Subcutaneous adipose tissue (tissue), 4 donors: Measurements from ENCODE around the gene ERO1A. TPM values are rescaled to one million over a fixed set of nuclear protein-coding genes. Genes with fewer than 3 reads are reported as not detected.

Experiments used
- CTCF ChIP-seq: fragments of 450-650 bp; IDR thresholded peaks from one replicate; pipeline ENCODE4 v1.5.1; 2016; ENCODE audit warnings: low read depth, mild to moderate bottlenecking, control low read depth, antibody characterized with exemption, moderate library complexity
- total RNA-seq, 4 donors: library from RNA; depleted of rRNA; stranded (reverse); fragments of >200 nt; gene quantifications; one replicate each; pipeline ENCODE4 v1.1.0, GENCODE V29; 2016

The ERO1A gene
- total RNA-seq, 4 donors from 2014 or later: 28.6 to 52.9 (median 40.8) TPM

- no peak for TF ChIP-seq CTCF
These were observed 1.8 kb downstream of the ERO1A start for GRCh38 chr14:52693532-52693931.

DNA sequence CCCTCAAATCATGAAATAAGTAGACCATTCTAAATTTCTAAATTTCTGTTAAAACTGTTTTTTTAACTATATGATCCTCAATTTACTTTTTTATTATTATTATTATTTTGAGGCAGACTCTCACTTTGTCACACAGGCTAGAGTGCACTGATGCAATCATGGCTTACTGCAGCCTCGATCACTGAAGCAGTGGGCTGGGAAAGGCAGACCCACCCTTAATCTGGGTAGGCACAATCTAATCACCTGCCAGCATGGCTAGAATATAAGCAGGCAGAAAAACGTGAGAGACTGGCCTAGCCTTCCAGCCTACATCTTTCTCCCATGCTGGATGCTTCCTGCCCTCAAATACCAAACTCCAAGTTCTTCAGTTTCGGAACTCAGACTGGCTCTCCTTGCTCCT is 2.3 kb downstream of the ERO1A start:
- no peak for TF ChIP-seq CTCF

DNA sequence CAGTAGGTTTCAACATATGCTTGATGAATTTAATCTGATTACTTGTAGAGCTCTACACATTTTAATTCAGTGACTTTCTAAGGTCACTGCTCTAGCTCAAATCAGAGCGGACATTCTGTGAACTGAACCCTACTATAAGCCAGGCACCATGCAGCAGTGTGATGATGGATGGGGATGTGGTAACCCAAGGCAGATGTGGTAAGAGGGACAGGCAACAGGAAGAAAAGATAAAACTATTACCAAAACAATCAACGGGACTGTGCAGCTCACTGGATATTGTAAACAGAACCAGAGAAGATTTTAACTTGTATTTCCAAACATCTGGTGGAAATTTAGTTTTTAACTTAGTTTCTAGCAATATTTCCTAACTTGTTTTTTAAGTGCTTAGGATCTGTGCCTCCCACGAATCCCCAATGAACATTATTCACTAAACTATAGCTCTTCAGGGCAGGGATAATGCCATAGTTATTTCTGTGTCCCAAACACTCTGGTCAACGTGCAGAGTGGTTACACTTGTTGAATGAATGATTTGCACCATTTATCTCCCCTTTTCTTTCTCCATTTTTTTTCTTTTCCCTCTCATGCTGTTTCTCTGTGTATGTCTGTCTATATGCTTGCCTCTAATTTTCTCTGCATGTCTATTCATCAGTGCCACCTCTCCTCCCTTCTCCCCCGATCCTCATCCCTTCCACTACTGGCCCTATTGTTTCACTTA is 3.0 kb downstream of the ERO1A start:
- TF ChIP-seq CTCF: no peak

DNA sequence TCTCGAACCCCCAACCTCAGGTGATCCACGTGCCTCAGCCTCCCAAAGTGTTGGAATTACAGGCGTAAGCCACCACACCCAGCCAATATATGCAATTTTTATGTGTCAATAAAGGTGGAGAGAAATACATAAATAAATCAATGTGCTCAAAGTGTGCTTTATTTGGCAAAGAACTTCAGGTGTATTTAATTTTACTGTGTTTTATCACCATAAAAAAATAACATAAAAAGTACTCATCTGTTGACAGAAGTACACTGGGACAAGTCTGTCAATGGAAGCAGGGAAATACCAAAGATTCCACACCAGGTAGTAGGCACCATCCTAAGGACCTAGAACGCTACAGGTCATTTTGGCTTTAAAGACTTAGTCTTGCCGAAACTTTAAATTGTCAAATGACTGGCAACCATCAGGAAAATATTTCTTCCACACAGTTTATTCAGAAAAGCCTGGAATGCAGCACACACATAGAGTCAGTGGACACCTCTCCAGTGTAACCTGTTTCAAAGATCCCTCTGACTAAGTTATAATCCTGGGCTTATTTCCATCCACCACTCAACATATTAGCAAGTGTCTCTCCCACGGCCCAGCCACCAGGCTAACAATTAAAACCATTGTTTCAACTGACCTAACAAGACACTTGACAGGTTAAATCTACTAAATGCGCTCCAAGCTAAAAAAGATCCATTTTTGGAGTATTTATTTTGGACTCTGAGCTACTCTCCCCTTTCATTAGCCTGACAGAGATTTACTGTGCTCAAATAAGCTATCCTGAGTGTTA is 4.2 kb downstream of the ERO1A start:
- no peak for TF ChIP-seq CTCF

DNA sequence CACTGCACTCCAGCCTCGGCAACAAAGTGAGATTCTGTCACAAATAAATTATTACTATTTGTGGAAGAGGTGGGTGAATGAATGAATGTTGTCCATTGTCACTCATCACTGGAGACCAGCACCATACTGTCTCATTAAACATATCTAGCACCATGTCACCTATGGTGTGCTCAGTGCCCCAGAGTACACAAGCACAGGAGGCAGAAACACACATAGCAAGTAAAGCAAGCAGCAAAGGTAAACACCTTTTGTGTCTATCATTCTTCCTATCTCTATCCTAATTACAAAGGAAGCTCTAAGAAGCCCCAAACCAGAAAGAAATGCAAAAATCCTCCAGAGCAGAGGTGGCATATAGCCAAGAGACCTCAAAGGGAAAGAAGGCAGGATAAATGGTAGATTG is 9.2 kb downstream of the ERO1A start:
- TF ChIP-seq CTCF: no peak

- TF ChIP-seq CTCF: no peak
These were observed 11.3 kb downstream of the ERO1A start for GRCh38 chr14:52683985-52684520.

GRCh38 chr14:52678591-52678990 is 16.8 kb downstream of the ERO1A start:
- TF ChIP-seq CTCF: no peak
